Parathyroid adenoma (tissue), 2 donors: ENCODE measurements around the gene MROH7.

Experiments used
- H2AFZ ChIP-seq: fragments of 300-600 bp; sonication (generic); one replicate; pipeline ENCODE4 v1.7.0; 2017; ENCODE audit warnings: antibody characterized with exemption, mild to moderate bottlenecking
- H3K27ac ChIP-seq: fragments of 300-600 bp; sonication (generic); one replicate; pipeline ENCODE4 v1.7.0; 2017
- H3K27me3 ChIP-seq: fragments of 300-600 bp; sonication (generic); one replicate; pipeline ENCODE4 v1.7.0; 2017; ENCODE audit warnings: low read length; ENCODE audit not compliant: control insufficient read depth, insufficient read depth
- H3K36me3 ChIP-seq: fragments of 300-600 bp; sonication (generic); one replicate; pipeline ENCODE4 v1.7.0; 2017; ENCODE audit warnings: low read length; ENCODE audit not compliant: control insufficient read depth, insufficient read depth
- H3K4me1 ChIP-seq: fragments of 300-600 bp; sonication (generic); one replicate; pipeline ENCODE4 v1.7.0; 2017; ENCODE audit warnings: control low read depth
- H3K4me2 ChIP-seq: fragments of 300-600 bp; sonication (generic); one replicate; pipeline ENCODE4 v1.7.0; 2017; ENCODE audit warnings: low read length
- H3K4me3 ChIP-seq: fragments of 300-600 bp; sonication (generic); one replicate; pipeline ENCODE4 v1.7.0; 2017; ENCODE audit warnings: low read depth, low read length
- H3K79me2 ChIP-seq: fragments of 300-600 bp; sonication (generic); one replicate; pipeline ENCODE4 v1.7.0; 2017; ENCODE audit warnings: control low read depth
- H3K9ac ChIP-seq: fragments of 300-600 bp; sonication (generic); one replicate; pipeline ENCODE4 v1.7.0; 2017; ENCODE audit warnings: mild to moderate bottlenecking
- H3K9me3 ChIP-seq: fragments of 300-600 bp; sonication (generic); one replicate; pipeline ENCODE4 v1.7.0; 2017; ENCODE audit warnings: low read length; ENCODE audit not compliant: control insufficient read depth
- CTCF ChIP-seq: fragments of 300-600 bp; sonication (generic); IDR thresholded peaks from one replicate; pipeline ENCODE4 v1.7.0; 2017; ENCODE audit warnings: antibody characterized with exemption, mild to moderate bottlenecking
- donor health status: primary hyperparathyroidism.

The MROH7 gene

DNA sequence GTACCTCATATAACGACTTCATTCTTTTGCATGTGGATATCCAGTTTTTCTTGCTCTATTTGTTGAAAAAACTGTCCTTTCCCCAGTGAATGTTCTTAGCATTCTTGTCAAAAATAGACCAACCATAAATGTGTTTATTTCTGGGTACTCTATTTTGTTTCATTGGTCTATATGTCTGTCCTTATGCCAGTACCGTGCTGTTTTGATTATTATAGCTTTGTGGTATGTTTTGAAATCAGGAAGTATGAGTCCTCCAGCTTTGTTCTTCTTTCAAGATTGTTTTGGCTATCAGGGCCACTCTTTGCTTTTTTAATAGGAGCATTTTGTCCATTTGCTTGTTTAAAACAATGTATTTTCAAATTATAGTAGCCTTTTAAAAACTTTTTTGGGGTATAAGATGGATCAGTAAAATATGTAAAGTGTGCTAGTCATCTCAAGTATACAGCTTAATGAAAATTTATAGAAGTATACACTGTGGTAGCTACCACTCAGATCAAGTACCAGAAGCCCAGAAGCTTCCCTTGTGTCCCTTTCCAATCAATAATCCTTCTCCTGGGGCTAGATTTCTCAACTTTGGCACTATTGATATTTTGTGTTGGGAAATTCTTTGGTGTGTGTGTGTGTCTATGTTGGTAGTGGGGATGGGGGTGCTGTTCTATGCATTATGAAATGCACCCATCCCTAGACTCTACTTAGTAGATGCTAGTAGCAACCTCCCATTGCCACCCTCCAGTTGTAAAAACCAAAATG, 16.8 kb downstream of the MROH7 start:
- Histone ChIP-seq H3K27ac (no peak overlapping the region), H3K79me2 (no peaks in the 10 kb centered on the region), H3K4me1 (no peaks in the 10 kb centered on the region), H3K9me3 (no peaks in the 10 kb centered on the region), H2AFZ (no peak overlapping the region), H3K9ac (no peak overlapping the region), H3K4me2 (no peak overlapping the region), H3K4me3 (no peak overlapping the region), H3K27me3 (no peaks in the 10 kb centered on the region), H3K36me3 (no peaks in the 10 kb centered on the region)
- TF ChIP-seq CTCF = no peak

DNA sequence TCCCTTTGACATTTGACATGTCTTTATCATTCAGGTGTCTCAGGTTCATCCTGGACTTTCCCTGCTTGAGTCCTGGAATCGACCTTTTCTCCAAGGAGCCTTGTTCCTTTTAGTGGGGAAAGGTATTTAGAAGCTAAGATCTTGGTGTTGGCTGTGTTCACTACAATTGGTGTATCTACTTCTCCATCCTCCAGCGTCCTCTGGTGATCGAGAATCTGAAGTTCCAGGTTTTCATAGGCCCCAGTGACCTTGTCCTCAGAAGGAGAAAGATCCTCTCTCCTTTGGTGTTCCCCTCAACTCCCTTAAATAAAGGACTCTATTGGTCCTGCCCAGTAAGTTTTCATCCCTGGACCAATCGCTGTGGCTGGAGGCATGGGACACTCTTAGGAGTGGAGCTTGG, 22.1 kb downstream of the MROH7 start:
- Histone ChIP-seq H3K9me3 (no peaks in the 10 kb centered on the region), H3K27me3 (no peaks in the 10 kb centered on the region), H3K79me2 (no peaks in the 10 kb centered on the region), H2AFZ (no peak overlapping the region), H3K36me3 (no peaks in the 10 kb centered on the region), H3K27ac (no peak overlapping the region), H3K4me2 (no peak overlapping the region), H3K4me1 (no peaks in the 10 kb centered on the region), H3K9ac (no peak overlapping the region), H3K4me3 (no peak overlapping the region)
- no peak for TF ChIP-seq CTCF

DNA sequence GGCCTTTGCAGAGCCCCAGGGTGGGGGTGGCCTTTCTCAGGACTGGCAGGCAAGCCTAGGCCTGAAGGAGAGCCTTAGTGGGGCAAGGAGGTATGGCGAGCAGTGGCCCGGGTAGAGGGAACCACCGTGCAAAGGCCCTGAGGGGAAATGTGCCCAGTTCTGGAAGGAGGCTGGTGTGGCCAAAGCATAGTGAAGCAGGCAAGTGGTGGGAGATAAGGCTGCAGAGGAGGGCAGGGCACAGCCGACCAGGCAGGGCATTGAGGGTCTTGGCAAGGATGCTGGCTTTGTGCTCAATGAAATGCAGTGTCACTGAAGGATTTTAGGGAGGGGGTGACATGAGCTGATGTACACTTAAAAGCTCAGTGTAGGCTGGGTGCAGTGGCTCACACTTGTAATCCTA, 22.8 kb downstream of the MROH7 start:
- no peaks in the 10 kb centered on the region for H3K36me3 ChIP-seq
- H3K79me2 ChIP-seq = no peaks in the 10 kb centered on the region

GRCh38 chr1:54665852-54666251, 24.3 kb downstream of the MROH7 start:
- H3K4me2 ChIP-seq = no peak overlapping the region
- no peaks in the 10 kb centered on the region for H3K4me1 ChIP-seq
- H3K9me3 ChIP-seq = no peaks in the 10 kb centered on the region
- H3K9ac ChIP-seq = no peak overlapping the region
- H3K27ac ChIP-seq = no peak overlapping the region
- H2AFZ ChIP-seq = no peak overlapping the region
- no peaks in the 10 kb centered on the region for H3K36me3 ChIP-seq
- H3K4me3 ChIP-seq = no peak overlapping the region
- no peak for TF ChIP-seq CTCF
- no peaks in the 10 kb centered on the region for H3K79me2 ChIP-seq
- no peaks in the 10 kb centered on the region for H3K27me3 ChIP-seq

More for the DNA sequence above, 22.8 kb downstream of the MROH7 start:
- TF ChIP-seq CTCF = no peak
- Histone ChIP-seq H3K9me3 (no peaks in the 10 kb centered on the region), H3K4me3 (no peak overlapping the region), H3K4me2 (no peak overlapping the region), H3K27me3 (no peaks in the 10 kb centered on the region), H3K4me1 (no peaks in the 10 kb centered on the region), H3K9ac (no peak overlapping the region), H2AFZ (no peak overlapping the region), H3K27ac (no peak overlapping the region)

DNA sequence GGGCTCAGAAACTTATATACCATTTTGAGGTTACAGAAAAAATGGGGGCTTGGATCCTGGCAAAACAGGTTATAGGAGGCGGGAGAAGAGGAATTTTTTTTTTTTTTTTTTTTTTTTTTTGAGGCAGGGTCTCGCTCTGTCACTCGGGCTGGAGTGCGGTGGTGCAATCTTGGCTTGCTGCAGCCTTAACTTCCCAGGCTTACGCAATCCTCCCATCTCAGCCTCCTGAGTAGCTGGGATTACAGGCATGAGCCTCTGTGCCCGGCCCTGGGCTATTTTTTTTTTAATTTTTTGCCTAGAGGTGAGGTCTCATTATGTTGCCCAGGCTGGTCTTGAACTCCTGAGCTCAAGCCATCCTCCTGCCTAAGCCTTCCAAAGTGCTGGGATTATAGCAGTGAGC, 24.7 kb downstream of the MROH7 start:
- Histone ChIP-seq H3K79me2 (no peaks in the 10 kb centered on the region), H3K9ac (no peak overlapping the region), H3K36me3 (no peaks in the 10 kb centered on the region), H3K27me3 (no peaks in the 10 kb centered on the region), H2AFZ (no peak overlapping the region), H3K27ac (no peak overlapping the region), H3K9me3 (no peaks in the 10 kb centered on the region), H3K4me2 (no peak overlapping the region), H3K4me1 (no peaks in the 10 kb centered on the region), H3K4me3 (no peak overlapping the region)
- TF ChIP-seq CTCF = no peak
